Measurements from ENCODE around the gene DST. TPM values are rescaled to one million over a fixed set of nuclear protein-coding genes. Genes with fewer than 3 reads are reported as not detected.

Gene DST
- total RNA-seq, 4 donors from 2014 or later = 114 to 219 (median 204) TPM

- Histone ChIP-seq H3K9me3 (no peaks in the 10 kb centered on the region), H3K27ac (peak overlapping the region; percentile 4 to 47 (median 30)), H3K4me1 (peaks cover 35 to 39% of the 10 kb centered on the region in 2 donors), H3K36me3 (no peaks in the 10 kb centered on the region), H3K27me3 (no peaks in the 10 kb centered on the region), H3K4me3 (no peak overlapping the region)
- TF ChIP-seq POLR2A (IDR thresholded peaks at IDR 0.05) (no peak), CTCF (IDR thresholded peaks at IDR 0.05 in 4 of 5, conservative IDR thresholded peaks at IDR 0.05 in 1 of 5) (no peak)
- DNase-seq (no peak), ATAC-seq (peak; percentile 32 to 60)
- intact Hi-C loops (cut with DNase I; ENCODE audit: low total_unique reads) = no loop called here
- in situ Hi-C loops (cut with MboI; ENCODE audit: low sequenced_read_pairs in 4 of 4) = no loop called here
These were observed 17.7 kb upstream of the DST start for GRCh38 chr6:56660381-56660730.

DNA sequence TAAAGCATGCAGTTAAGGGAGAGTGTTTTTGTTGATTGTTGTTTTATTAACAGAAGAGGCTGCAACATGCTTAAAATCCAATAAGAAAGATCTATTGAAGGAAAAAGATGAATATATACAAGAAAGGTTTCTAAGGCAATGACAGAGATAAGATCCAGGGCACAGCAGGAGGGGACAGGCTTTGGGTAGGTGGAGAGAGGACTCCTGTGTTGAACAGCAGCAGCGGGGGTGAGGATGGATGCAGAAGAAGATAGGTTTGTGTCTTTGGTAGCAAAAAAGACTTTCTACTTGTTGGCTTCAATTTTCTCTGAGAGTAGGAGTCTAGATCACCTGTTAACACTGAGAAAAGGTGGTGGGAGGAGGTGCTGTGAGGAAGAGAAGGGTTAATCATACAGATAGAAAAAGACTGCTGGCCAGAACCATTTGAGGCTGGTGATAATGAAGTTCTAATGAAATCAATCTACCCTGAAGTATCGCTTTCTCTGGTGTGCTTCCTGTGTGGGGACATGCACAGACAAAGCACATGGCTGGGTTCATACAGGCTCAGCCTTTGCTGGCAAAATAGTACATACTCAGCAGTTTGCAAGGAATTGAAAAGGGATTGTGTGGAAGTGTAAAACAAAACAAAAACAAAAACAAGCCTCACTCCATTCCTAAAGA lies 17.2 kb upstream of the DST start:
- ATAC-seq (peak; percentile 40 to 48), DNase-seq (no peak)
- intact Hi-C loops (cut with DNase I; ENCODE audit: low total_unique reads) (no loop called here), in situ Hi-C loops (cut with MboI; ENCODE audit: low sequenced_read_pairs in 4 of 4) (no loop called here)
- TF ChIP-seq POLR2A (IDR thresholded peaks at IDR 0.05) = no peak
- no peak for TF ChIP-seq CTCF (IDR thresholded peaks at IDR 0.05 in 4 of 5, conservative IDR thresholded peaks at IDR 0.05 in 1 of 5)
- Histone ChIP-seq H3K4me1 (peaks cover 34 to 35% of the 10 kb centered on the region in 2 donors), H3K4me3 (no peak overlapping the region), H3K36me3 (no peaks in the 10 kb centered on the region), H3K27ac (peak overlapping the region; percentile 14 to 47 (median 30)), H3K27me3 (no peaks in the 10 kb centered on the region), H3K9me3 (no peaks in the 10 kb centered on the region)

- in situ Hi-C loops (cut with MboI; ENCODE audit: low sequenced_read_pairs in 4 of 4) = no loop called here
- ATAC-seq (no peak), DNase-seq (no peak)
- TF ChIP-seq CTCF (IDR thresholded peaks at IDR 0.05 in 4 of 5, conservative IDR thresholded peaks at IDR 0.05 in 1 of 5) (no peak), POLR2A (IDR thresholded peaks at IDR 0.05) (no peak)
- intact Hi-C loops (cut with DNase I; ENCODE audit: low total_unique reads) = no loop called here
- Histone ChIP-seq H3K4me3 (no peak overlapping the region), H3K4me1 (peaks cover 20 to 32% of the 10 kb centered on the region in 2 donors), H3K27me3 (no peaks in the 10 kb centered on the region), H3K27ac (no peak overlapping the region), H3K9me3 (no peaks in the 10 kb centered on the region), H3K36me3 (no peaks in the 10 kb centered on the region)
These were observed 15.6 kb upstream of the DST start for GRCh38 chr6:56658326-56658725.

- Histone ChIP-seq H3K4me1 (peaks cover 25 to 34% of the 10 kb centered on the region in 2 donors), H3K4me3 (no peak overlapping the region), H3K27ac (no peak overlapping the region), H3K27me3 (no peaks in the 10 kb centered on the region), H3K36me3 (no peaks in the 10 kb centered on the region), H3K9me3 (no peaks in the 10 kb centered on the region)
- intact Hi-C loops (cut with DNase I; ENCODE audit: low total_unique reads) (no loop called here), in situ Hi-C loops (cut with MboI; ENCODE audit: low sequenced_read_pairs in 4 of 4) (no loop called here)
- TF ChIP-seq POLR2A (IDR thresholded peaks at IDR 0.05) (no peak), CTCF (IDR thresholded peaks at IDR 0.05 in 4 of 5, conservative IDR thresholded peaks at IDR 0.05 in 1 of 5) (no peak)
- ATAC-seq (no peak), DNase-seq (no peak)
These were observed 14.7 kb upstream of the DST start for GRCh38 chr6:56657354-56657753.

- H3K4me3 ChIP-seq = no peak overlapping the region
- no peak for TF ChIP-seq CTCF (IDR thresholded peaks at IDR 0.05 in 4 of 5, conservative IDR thresholded peaks at IDR 0.05 in 1 of 5)
- TF ChIP-seq POLR2A (IDR thresholded peaks at IDR 0.05) = no peak
- DNase-seq = no peak
- intact Hi-C loops (cut with DNase I; ENCODE audit: low total_unique reads) (no loop called here), in situ Hi-C loops (cut with MboI; ENCODE audit: low sequenced_read_pairs in 4 of 4) (no loop called here)
- H3K36me3 ChIP-seq = no peaks in the 10 kb centered on the region
- H3K9me3 ChIP-seq = no peaks in the 10 kb centered on the region
- H3K27ac ChIP-seq = peak overlapping the region in 3 of 4 donors; percentile 5 to 49 (median 21)
- no peaks in the 10 kb centered on the region for H3K27me3 ChIP-seq
- no peak for ATAC-seq
- H3K4me1 ChIP-seq = peaks cover 25 to 35% of the 10 kb centered on the region in 2 donors
These were observed 13.8 kb upstream of the DST start for GRCh38 chr6:56656466-56656865.

Data from gastrocnemius medialis (tissue), 4 donors.